Glutamatergic neuron (in vitro differentiated cells): ENCODE measurements around the gene PCDHA1. TPM values are rescaled to one million over a fixed set of nuclear protein-coding genes. Genes with fewer than 3 reads are reported as not detected.
"Not testable (repeated sequence)": the region's sequence is repeated elsewhere in the genome, so short reads cannot be mapped to it uniquely, and the experiment has no call there.

Experiments used
- DNase-seq: peaks from one replicate; pipeline ENCODE4 v3.0.0; 2022
- H3K27ac Mint-ChIP-seq: one replicate; pipeline ENCODE4 v1.8.0; 2020; ENCODE audit warnings: mild to moderate bottlenecking, mixed read lengths, inconsistent platforms; ENCODE audit not compliant: unreplicated experiment
- H3K27me3 Mint-ChIP-seq: one replicate; pipeline ENCODE4 v1.8.0; 2020; ENCODE audit warnings: mild to moderate bottlenecking, moderate library complexity, mixed read lengths, inconsistent platforms; ENCODE audit not compliant: unreplicated experiment
- H3K36me3 Mint-ChIP-seq: one replicate; pipeline ENCODE4 v1.8.0; 2020; ENCODE audit warnings: mild to moderate bottlenecking, mixed read lengths, inconsistent platforms; ENCODE audit not compliant: unreplicated experiment
- H3K4me1 Mint-ChIP-seq: one replicate; pipeline ENCODE4 v1.8.0; 2020; ENCODE audit warnings: mild to moderate bottlenecking, low read depth, mixed read lengths, inconsistent platforms; ENCODE audit not compliant: unreplicated experiment
- H3K4me3 Mint-ChIP-seq: one replicate; pipeline ENCODE4 v1.8.0; 2020; ENCODE audit warnings: mild to moderate bottlenecking, mixed read lengths, inconsistent platforms; ENCODE audit not compliant: unreplicated experiment
- H3K9me3 Mint-ChIP-seq: one replicate; pipeline ENCODE4 v1.8.0; 2020; ENCODE audit warnings: mild to moderate bottlenecking, moderate library complexity, mixed read lengths, inconsistent platforms; ENCODE audit not compliant: unreplicated experiment
- CTCF ChIP-seq: fragments of 200-600 bp; sonication (generic); IDR thresholded peaks from one replicate; pipeline ENCODE4 v1.5.0; 2021; ENCODE audit not compliant: partially characterized antibody, unreplicated experiment
- total RNA-seq: library from RNA; stranded (reverse); fragmentation: NEBNext Ultra II Directional; extraction: Animal tissue kit (Norgen Biotek cat#: 25700); gene quantifications from one replicate; pipeline ENCODE4 v1.2.1, GENCODE V29; 2021; ENCODE audit not compliant: unreplicated experiment

The PCDHA1 gene
- total RNA-seq, 1 donor from 2014 or later, result 0.69 TPM

GRCh38 chr5:140835622-140836510 lies 49.9 kb downstream of the PCDHA1 start:
- Mint-ChIP-seq H3K9me3 (peaks cover 18% of the 10 kb centered on the region), H3K4me1 (no peaks in the 10 kb centered on the region), H3K27ac (no peak overlapping the region), H3K36me3 (peaks cover 59% of the 10 kb centered on the region), H3K27me3 (peaks cover 5% of the 10 kb centered on the region), H3K4me3 (no peak overlapping the region)
- DNase-seq, result no peak
- no peak for TF ChIP-seq CTCF

- Mint-ChIP-seq H3K4me3 (no peak within 1 kb of the TSS), H3K36me3 (peaks cover 42% of the 10 kb centered on the region)
- DNase-seq, result no peak
Measured at GRCh38 chr5:140840978-140841962, 55.3 kb downstream of the PCDHA1 start, which contains the start of gene PCDHA8. PCDHA8 (plus strand) TSS chr5:140841187; CDS start chr5:140841322, 135 bp downstream.

GRCh38 chr5:140842798-140843733 lies 57.1 kb downstream of the PCDHA1 start:
- H3K36me3 Mint-ChIP-seq, result peaks cover 49% of the 10 kb centered on the region
- DNase-seq, result no peak
- no peak for TF ChIP-seq CTCF
- H3K27me3 Mint-ChIP-seq, result peaks cover 4% of the 10 kb centered on the region
- H3K27ac Mint-ChIP-seq, result no peak overlapping the region
- peaks cover 5% of the 10 kb centered on the region for H3K4me1 Mint-ChIP-seq
- H3K9me3 Mint-ChIP-seq, result peaks cover 9% of the 10 kb centered on the region
- no peak overlapping the region for H3K4me3 Mint-ChIP-seq

More at GRCh38 chr5:140840978-140841962, 55.3 kb downstream of the PCDHA1 start, which contains the start of gene PCDHA8:
- Mint-ChIP-seq H3K9me3 (peaks cover 8% of the 10 kb centered on the region), H3K27ac (no peak within 1 kb of the TSS), H3K4me1 (no peaks in the 10 kb centered on the region), H3K27me3 (peaks cover 3% of the 10 kb centered on the region)
- no peak for TF ChIP-seq CTCF

DNA sequence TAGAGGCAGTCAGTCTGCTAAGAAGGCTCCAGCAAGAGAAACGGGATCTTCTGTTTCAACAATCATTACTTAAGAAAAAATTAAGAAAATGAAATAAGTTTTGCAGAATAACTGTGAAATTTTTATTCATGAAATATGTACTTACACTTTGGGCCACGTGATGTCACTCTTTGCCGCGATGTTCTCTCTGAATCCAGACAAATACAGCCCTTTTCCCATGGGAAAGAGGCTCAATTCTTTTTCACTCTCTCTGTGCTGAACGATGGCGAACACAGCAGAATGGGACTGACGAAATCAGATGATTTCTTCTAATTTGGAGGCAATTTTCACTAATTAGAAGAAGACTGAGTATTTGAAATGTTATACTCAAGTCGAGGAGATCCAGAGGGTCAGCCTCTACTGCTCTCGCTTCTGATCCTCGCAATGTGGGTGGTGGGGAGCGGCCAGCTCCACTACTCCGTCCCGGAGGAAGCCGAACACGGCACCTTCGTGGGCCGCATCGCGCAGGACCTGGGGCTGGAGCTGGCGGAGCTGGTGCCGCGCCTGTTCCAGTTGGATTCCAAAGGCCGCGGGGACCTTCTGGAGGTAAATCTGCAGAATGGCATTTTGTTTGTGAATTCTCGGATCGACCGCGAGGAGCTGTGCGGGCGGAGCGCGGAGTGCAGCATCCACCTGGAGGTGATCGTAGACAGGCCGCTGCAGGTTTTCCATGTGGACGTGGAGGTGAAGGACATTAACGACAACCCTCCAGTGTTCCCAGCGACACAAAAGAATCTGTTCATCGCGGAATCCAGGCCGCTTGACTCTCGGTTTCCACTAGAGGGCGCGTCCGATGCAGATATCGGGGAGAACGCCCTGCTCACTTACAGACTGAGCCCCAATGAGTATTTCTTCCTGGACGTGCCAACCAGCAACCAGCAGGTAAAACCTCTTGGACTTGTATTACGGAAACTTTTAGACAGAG lies 62.5 kb downstream of the PCDHA1 start, which contains the start of gene PCDHA9:
TSS of gene PCDHA9 (plus strand) at position 244 of the 964 bp plus-strand sequence. CDS start at position 358, 114 bp downstream.
- DNase-seq, H3K4me1 Mint-ChIP-seq, H3K27me3 Mint-ChIP-seq: not testable (repeated sequence)
- peak within 1 kb of the TSS; percentile 91 for H3K27ac Mint-ChIP-seq
- H3K36me3 Mint-ChIP-seq, result peaks cover 34% of the 10 kb centered on the region
- peaks cover 10% of the 10 kb centered on the region for H3K9me3 Mint-ChIP-seq
- H3K4me3 Mint-ChIP-seq, result peak within 1 kb of the TSS; percentile 91

- H3K9me3 Mint-ChIP-seq, result peaks cover 10% of the 10 kb centered on the region
- peaks cover 29% of the 10 kb centered on the region for H3K36me3 Mint-ChIP-seq
- H3K4me1 Mint-ChIP-seq, DNase-seq, H3K27ac Mint-ChIP-seq, H3K27me3 Mint-ChIP-seq, H3K4me3 Mint-ChIP-seq: not testable (repeated sequence)
Measured at GRCh38 chr5:140849831-140850634, 64.1 kb downstream of the PCDHA1 start.
